C4-2B (cell line): ENCODE data around the gene HPS5.

Experiments used
- ZFX ChIP-seq: fragments of 450-650 bp; IDR thresholded peaks from 2 replicates; pipeline ENCODE4 v1.6.1; 2017
- TF ChIP-seq, protein P1 (sequence below): fragments of 450-650 bp; conservative IDR thresholded peaks from 2 replicates; pipeline ENCODE4 v1.5.1; 2017; ENCODE audit warnings: mild to moderate bottlenecking

DNA sequence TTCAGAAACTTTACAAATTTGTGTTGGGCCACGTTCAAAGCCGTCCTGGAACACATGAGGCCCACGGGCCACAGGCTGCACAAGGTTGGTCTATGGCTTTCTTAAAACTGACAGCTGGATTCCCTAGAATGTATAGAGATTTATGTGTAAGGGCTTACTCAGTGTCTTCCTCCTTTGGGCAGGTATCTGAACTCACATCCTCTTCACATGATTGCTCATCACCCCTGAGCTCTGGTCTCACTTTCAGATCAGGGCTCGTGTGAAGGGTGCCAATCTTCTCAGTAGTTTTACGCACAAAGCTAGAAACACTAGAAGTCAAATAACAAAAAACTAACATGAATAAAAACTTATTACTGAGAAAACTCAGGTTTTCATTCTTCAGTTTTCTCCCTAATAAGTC lies 27.1 kb downstream of the HPS5 start:
- TF ChIP-seq, protein P1, sequence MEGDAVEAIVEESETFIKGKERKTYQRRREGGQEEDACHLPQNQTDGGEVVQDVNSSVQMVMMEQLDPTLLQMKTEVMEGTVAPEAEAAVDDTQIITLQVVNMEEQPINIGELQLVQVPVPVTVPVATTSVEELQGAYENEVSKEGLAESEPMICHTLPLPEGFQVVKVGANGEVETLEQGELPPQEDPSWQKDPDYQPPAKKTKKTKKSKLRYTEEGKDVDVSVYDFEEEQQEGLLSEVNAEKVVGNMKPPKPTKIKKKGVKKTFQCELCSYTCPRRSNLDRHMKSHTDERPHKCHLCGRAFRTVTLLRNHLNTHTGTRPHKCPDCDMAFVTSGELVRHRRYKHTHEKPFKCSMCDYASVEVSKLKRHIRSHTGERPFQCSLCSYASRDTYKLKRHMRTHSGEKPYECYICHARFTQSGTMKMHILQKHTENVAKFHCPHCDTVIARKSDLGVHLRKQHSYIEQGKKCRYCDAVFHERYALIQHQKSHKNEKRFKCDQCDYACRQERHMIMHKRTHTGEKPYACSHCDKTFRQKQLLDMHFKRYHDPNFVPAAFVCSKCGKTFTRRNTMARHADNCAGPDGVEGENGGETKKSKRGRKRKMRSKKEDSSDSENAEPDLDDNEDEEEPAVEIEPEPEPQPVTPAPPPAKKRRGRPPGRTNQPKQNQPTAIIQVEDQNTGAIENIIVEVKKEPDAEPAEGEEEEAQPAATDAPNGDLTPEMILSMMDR, result no peak
- TF ChIP-seq ZFX, result no peak
